Fibroblast of peridontal ligament (primary cell): ENCODE measurements around the gene IL1RL2.

Experiments used
- DNase-seq: peaks from one replicate; pipeline ENCODE4 v3.0.0-alpha.2; 2010; ENCODE audit errors: extremely low read depth

Gene IL1RL2

DNA sequence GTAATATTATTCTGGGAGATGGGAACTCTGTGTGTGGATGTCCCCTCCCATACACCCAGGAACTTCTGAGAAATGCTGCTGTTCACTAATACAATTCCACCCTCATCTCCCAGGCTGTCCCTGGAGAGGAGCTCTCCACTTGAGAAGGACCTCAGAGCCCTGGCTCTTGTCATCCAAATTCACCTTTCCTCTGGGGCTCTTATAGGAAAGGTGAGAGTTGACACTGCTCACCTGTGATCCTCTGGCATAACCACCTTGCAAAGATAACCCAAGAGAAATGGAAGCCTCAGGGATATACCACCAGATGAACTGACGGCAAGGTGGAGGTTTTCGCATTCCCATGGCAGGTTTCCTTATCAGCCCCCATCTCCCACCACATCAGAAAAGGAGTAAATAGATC is 52.0 kb downstream of the IL1RL2 start:
- no peak for DNase-seq

DNA sequence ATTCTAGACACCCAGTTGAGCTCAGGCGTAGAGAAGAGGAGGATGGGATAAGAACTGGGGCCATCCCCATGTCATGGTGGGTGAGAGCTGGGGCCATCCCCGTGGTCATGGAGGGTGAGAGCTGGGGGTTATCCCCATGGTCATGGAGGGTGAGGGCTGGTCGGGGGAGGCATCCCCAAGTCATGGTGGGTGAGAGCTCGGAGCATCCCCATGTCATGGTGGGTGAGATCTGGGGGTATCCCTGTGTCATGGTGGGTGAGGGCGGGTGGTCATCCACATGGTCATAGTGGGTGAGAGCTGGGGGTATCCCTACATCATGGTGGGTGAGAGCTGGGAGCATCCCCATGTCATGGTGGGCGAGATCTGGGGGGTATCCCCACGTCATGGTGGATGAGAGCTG is 52.5 kb downstream of the IL1RL2 start:
- DNase-seq = no peak

DNA sequence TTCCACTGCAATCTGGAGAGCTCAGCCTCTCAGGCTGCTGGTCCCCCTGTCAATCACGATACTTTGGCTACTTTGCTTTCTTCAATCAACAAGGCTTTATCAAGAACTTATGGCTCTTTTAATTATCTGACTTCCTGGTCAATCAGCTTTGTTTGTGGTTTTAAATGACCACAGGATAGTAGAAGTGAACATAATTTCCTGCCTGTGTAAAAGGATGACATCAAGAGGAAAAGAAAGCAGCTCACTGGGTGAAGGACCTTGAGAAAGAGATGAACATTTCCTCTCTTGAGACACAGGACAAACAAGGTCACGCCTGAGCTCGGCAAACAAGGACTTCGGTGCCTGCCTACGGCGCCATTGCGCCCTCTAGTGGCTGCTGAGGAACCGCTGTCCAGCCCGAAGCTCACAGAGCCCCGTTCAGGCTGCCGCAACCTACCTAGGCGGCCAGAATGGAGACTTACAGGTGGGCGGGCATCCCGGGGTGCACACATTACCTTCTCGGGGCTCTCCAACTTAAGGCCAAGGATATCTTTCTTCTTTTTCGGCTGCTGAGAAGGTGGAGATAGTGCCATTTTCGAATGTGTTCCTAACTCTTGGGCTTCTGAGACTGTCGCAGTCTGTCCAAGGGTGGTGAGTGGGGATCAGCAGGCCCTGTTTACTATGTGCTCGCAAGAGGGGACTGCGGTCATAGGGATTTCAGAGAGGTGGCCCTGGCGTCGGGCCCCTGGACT is 54.0 kb downstream of the IL1RL2 start:
- DNase-seq = peak; percentile 96

DNA sequence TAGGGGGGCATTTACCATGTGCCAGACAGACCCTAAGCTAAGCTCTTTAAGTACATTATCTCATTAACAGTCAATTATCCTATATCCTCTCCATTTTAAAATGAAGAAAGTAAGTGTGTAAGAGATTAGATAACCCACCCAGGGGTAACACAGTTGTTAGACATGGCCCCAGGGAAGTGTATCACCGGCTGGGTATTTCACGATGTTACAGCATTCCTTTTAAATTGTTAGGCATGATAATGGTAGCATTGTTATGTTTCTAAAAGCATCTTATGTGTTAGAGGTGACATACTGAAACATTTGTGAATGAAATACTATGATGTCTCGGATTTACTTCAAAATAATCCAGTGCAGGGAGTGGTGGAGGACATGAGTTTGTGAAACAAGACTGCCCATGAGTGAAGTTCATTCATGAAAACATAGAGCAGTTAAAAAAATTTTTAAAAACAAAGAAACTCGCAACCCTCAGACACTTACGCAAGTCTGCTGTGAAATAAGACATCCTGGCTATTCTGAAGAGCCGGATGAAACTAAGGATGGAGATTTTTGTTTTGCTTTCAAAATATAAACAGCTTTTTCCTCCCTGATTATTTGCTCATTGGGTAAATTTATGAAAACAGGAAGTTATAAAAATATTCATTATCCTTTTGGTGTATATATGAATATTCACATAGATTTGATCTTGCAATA is 54.9 kb downstream of the IL1RL2 start:
- DNase-seq = no peak

DNA sequence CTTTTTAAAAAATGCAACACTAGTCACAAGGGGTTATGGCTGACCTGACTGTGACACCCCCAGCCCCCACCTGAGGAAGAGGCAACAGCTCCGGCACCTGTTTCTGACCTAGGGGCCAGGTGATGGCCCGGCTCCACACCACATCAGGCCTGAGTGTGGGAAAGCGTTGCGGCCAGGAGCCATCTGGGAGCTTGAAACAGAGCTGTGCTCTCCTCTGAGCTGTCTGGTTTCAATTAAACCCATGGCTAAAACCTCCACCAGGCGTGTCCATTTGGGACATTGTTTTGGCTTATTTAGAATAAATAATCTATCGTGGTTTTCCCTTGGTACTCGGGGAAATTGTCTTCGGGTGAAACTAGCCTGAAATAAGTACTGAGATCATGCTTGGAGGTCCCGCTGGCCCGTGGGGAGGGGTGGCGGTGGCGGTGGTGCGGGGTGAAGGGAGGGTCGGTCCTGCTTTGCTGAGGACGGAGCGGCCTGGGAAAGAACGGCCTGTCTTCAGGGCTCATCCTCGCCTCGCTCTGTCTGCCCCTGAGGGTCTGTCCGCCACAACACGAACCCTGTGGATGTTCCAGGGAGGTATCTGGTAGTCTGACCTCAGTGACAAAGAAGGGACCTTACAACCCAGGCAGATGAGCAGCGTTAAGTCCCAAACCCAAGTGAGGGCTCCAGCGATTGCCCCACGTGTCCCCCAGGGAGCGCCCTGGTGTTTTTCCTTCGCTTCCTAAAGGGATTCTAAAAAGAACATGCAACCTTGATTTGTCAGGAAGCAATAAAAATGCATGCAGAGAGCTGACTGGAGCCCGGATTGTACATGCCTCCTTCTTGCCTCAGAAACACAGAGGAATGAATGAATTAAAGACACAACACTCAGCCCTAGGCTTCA is 58.7 kb downstream of the IL1RL2 start:
- peak; percentile 95 for DNase-seq

DNA sequence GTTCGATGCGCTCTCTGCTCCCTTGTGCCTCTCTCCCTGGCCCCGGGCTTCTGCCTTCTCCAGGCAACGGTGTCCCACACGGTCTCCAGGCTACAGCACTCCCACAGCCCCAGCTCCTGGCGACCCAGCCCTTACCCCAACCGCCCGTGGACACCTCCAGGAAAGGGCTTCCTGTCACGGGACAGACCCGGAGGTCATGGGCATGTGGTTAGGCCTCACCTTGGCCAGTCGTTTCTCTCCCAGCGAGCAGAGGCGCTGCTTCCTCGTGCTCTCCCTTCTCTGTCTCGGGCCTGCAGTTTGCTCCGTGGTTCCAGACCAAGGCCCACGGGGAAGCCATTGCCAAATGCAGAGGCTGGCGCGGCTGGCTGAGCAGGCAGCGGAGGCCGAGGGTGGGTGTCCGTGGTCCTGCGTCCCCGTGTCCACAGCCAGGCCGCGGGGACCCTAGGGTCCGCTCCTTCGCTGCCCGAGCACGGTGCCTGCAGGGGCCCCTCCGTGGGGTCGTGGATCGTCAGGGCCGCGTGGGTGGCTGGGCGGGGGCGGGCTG is 63.5 kb downstream of the IL1RL2 start:
- DNase-seq = no peak

DNA sequence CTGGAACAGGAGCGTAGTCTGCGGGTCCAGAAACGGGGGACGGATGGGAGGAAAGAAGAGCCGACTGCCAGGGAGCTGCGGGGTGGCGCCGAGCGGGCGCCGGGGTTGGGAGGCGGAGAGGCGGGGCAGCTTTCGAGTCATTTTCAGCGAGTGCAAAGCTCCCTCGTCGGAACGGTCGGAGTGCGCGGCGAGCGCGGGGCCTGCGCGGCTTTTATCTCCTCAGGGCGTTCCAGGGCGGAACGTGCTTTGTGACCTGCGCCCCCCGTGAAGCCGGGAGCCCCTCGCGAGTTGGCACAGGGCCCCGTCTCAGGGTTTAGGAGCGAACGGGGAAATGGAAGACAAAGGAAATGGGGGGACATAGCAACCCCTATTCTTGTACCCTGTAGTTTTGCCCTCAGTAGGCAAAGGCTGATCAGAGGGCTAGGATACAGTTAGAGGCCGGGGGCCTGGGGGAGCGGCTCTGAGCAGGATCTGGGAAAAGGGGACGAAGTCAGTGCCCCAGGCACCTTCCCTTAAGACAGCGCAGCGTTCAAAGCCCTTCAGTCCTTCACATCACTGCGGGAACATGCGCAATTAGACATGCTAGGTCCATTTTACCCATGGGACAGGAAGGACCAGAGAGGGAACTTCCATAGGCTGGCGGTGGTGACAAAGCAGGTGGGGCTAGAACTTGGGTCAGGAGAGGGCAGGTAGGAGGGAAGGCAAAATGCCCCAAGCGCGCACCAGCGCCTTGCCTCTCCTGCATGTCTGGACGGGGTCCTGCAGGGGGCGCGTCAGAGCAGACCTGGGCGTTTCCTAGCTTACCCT is 64.4 kb downstream of the IL1RL2 start:
- DNase-seq = no peak

DNA sequence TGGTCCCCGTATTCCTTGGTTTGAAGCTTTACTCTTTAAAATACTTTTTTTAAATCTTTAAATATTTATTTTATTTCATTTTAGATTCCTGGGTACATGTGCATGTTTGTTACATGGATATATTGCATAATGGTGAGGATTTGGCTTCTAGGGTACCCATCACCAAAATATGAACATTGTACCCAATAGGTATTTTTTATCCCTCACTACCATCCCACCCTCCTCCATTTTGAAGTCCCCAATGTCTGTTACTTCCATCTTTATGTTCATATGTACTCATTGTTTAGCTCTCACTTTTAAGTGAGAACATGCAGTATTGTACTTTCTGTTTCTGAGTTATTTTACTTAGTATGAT is 65.0 kb downstream of the IL1RL2 start:
- no peak for DNase-seq

DNA sequence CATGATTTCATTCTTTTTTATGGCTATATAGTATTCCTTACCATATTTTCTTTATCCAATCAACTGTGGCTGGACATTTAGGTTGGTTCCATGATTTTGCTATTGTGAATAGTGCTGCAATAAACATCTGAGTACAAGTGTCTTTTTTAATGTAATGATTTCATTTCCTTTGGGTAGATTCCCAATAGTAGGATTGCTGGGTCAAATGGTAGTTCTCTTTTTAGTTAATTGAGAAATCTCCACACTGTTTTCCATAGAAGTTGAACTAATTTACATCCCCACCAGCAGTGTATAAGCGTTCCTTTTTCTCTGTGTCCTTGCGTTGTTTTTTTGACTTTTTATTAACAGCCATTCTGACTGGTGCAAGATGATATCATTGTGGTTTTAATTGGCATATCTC is 65.4 kb downstream of the IL1RL2 start:
- DNase-seq = no peak

DNA sequence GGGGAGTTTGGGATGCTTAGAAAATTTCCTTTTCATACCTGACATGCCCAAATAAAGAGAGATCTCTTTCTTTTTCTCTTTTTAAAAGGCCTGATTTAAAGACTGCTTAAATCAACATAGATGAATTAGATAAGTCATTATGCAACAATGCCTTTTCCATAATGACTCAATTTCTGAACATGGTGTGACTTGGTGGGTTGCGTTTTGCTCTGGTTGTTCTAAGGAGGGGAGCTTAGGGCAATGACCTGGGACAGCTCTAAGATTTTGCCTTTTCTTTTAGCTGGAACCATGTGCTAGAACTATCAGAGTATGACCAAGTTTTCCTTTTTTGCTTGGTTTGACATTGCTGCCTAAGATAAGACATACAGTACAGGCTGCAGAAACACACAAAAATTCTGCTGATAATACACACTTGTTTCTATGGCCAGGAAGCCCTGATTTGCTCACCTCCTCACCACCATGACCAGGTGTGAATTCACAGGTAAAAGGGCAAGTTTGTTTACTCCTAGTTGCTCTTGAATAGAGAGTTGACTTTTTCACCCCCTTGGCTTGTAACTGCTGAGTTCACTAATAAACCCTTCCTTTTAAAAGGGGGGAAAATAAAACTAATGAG is 66.4 kb downstream of the IL1RL2 start:
- no peak for DNase-seq

DNA sequence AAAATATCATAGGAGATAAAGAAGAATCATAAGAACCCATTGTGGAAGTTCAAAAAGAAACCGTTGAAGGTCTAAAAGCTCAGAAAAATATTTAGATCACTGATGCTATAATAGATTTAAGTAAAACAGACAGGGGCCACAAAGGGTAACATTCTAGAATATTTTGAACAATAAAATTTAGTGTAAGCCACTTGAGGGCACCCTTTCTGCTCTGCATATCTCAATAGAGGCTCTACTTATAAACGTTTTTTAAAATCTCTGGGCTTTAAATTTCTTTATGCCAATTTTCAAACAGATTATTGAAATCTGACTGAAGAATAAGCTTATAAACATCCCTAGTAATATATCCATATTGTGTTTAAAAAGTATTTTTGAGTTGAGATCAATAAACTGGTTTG is 66.9 kb downstream of the IL1RL2 start:
- DNase-seq = no peak

DNA sequence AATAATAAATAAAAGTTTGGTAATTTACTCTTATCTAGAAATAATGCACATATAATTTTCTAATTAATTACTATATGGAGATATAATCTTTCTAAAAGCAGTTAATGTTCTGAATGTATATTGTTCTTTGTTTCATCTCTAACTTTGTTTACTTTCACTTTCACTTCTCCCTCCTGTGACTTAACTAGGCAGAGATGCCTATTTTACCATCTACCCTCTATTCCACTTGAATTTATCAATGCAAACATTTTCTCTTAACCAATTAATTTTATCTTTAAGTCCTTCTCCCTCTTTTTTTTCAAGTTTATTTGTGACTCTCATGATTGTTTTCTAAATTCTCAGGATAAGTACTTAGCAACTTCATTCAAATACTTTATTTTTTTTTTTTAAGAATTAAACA is 69.5 kb downstream of the IL1RL2 start:
- no peak for DNase-seq

DNA sequence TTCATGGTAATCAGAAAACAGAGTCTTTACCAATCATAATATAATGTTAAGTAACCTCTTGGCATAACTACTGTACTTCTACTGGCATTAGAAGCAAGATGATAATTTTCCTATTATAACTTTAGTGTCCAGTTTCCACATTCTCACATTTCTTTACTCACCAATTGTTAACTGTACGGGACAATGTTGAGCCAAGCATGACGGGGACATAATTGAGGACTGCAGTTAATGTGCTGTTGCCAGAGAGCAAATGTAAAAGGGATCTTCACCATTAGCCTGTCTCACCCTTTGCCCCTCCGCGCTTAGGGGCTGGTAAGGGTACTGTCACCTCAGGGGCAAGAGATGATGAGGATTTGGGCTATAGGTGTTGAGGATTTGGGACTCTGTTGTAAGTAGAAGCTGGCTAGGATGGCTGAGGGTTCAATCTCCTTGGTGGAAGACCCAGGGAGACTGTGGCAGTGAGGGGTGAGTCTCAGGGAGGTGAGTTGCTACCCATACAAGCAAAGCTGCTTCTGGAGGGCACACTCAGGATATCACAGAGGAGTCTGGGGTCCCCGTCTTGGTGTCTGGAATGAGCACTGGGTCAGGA is 70.1 kb downstream of the IL1RL2 start:
- DNase-seq = no peak

DNA sequence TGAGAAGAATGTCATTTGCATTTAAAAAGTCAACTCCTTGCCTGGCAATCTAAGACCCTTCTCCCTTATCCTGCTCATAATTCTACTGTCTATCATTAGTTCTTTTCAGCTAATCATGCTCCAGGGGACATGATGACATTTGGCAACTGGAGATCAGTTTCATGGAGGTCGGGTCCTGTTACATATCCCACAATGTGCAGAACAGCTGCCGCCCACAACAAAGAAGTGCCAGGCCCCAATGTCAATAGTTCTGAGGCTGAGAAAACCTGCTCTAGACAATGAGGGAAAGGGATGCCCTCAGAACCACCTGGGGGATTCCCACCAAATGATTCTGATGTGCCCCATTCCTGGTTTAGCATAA is 71.2 kb downstream of the IL1RL2 start:
- no peak for DNase-seq

DNA sequence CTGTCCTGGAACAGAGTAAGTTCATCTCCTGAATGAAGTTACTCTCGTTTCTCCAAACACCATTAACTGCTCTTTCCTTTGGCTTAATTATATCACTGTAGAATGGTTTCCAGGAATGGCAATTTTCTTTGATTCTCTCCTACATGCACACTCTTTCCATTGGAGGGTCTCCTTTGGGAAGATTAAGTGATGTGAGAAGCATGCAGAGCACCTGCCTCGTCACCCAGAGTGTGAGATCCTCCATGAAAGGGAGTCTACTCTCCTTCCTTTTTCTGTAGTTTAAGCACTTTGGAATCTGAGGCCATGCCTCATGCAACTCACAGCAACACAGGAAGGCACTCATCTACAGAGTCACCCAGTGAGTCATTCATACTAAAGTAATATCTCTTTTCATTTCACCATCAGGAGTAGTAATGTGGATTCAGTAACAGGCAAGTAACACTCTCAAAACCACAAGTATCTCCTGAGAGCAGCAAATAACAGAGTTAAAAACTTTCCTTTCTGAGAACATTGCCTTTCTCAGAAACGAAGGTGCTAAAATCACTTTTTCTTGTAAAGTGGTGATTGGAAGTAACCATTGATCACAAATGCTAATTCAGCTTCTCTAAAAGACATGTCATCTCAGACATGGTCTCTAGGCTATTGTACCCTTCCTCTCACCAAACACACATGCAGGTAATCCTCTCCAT is 71.7 kb downstream of the IL1RL2 start:
- DNase-seq = peak; percentile 96

DNA sequence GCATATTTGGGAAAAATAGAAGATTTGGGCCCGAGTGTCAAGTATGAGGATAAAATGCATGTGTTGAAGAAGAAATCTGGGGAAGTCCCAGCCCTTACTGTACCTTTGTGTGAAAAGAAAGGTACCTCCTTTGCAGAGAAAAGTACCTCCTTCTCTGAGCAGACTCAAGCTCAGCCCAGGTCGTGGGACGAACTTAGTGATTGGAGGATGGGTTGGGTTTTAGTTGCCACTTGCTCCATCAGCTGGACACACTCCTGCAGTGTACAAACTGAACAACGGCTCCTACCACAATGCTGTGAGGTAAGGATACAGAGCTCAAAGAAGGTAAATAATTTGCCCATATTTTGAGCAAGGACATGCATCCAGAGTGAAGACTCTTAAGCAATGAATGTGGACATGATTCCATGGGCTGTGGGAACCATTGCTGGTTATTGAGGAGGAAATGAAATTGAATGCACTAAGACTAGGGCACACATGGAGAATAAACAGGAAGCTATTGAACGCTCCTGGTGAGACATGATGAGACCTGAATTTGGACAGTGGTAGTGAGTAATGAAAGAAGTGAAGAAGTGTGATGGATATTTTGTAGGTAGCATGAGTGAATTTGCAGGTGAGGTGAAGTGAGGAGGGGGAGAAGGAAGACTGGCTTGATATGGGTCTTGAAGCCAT is 74.8 kb downstream of the IL1RL2 start:
- no peak for DNase-seq

DNA sequence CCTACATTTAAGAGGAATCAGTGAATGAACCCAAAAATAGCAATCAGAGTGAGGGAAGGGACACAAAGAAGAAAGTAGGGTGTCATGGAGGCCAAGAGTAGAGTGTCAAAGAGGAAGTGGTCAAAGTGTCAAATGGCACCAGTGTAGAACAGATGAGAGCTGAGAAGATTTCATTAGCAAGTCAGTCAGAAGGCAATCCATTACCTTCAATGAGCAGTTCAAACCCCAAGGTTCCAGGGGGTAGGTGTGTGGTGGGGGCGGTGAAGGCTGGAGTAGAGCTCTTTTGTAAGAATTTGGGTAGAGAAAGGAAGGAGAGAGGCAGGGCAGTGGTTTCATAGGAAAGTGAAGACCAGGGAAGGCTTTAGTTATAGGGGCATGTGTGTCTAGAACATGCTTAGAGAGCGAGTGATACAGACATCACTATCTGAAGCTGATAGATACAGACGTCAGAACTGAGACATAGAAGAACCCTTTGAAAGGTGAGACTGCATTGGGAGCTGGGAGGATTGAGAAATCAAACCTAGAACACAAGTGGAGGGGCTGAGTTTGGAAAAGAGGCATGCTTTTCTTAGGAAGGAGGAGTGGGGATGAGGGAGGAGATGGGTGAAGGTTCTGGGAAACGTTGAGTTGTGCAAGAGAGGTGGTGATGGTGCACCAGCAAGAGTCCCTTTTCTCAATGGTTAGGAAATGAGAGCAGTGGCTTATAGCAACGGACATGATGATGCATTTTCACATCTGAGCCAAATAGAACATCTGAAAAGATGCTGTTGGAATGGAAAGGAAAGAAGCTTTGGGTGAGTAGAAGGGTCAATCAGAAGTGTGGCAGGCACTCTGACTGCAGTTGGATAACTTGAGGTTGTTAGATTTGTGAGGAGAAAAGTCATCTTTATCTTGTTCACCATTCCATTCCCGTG is 75.7 kb downstream of the IL1RL2 start:
- DNase-seq = no peak

DNA sequence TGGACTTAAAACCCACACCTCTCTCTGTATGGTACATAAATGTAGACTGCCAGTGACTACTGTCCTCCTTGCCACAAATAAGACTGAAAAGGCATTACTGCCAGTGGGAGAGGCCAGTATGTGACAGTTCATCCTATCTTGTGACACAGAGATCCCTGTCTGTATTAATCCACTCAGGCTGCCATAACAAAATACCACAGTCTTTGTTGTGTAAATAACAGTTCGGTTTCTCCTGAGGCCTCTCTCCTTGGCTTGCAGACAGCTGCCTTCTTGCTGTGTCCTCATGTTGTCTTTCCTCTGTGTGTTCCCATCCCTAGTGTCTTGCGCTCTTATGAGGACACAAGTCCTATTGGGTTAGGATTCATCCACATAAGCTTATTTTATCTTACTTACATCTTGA is 78.1 kb downstream of the IL1RL2 start:
- no peak for DNase-seq

DNA sequence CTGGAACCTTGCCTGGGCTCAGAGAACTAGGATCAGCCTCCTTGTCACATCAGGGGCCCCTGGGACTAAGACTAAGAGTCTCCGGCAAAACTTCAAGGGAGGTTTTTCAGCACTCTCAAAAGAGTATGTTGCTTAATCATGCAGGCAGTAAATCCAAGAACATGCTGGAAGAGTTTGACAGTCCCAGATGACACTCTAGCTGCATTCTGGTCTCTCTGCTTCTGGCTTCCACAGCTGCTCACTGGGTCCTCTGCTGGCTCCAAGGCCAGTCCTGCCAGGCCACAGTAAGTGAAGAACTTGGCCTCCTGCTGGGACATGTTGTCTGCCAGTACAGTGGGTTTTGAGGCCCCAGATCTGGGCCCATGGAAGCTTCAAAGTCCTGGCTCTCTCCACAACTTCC is 79.4 kb downstream of the IL1RL2 start:
- no peak for DNase-seq
